Measurements from ENCODE around the gene DCAF7. TPM values are rescaled to one million over a fixed set of nuclear protein-coding genes. Genes with fewer than 3 reads are reported as not detected.

The DCAF7 gene
- total RNA-seq, 3 donors from 2014 or later, result 23.0 to 29.6 (median 27.2) TPM

GRCh38 chr17:63546308-63547082 lies 3.8 kb upstream of the DCAF7 start:
- DNase-seq (ENCODE audit: low spot score in 2 of 2), result no peak
- intact Hi-C loops (cut with DNase I; ENCODE audit: low total_unique reads), result no loop called here
- no peak for TF ChIP-seq POLR2A (IDR thresholded peaks at IDR 0.05)
- no peak for TF ChIP-seq CTCF (IDR thresholded peaks at IDR 0.05)
- TF ChIP-seq POLR2AphosphoS5 (IDR thresholded peaks at IDR 0.05), result no peak

GRCh38 chr17:63547083-63547523 lies 3.2 kb upstream of the DCAF7 start:
- no peak for TF ChIP-seq POLR2AphosphoS5 (IDR thresholded peaks at IDR 0.05)
- TF ChIP-seq POLR2A (IDR thresholded peaks at IDR 0.05), result no peak
- TF ChIP-seq CTCF (IDR thresholded peaks at IDR 0.05), result no peak
- no peaks in the 10 kb centered on the region for H3K27me3 ChIP-seq
- no peaks in the 10 kb centered on the region for H3K36me3 ChIP-seq
- no peaks in the 10 kb centered on the region for H3K9me3 ChIP-seq
- no peak overlapping the region for H3K27ac ChIP-seq
- H3K4me1 ChIP-seq, result peaks cover 0 to 2% of the 10 kb centered on the region in 2 donors
- H3K4me3 ChIP-seq, result no peak overlapping the region
- intact Hi-C loops (cut with DNase I; ENCODE audit: low total_unique reads), result no loop called here
- no peak for DNase-seq (ENCODE audit: low spot score in 2 of 2)

More at GRCh38 chr17:63546308-63547082, 3.8 kb upstream of the DCAF7 start:
- H3K27me3 ChIP-seq, result no peaks in the 10 kb centered on the region
- H3K27ac ChIP-seq, result no peak overlapping the region
- no peaks in the 10 kb centered on the region for H3K36me3 ChIP-seq
- H3K9me3 ChIP-seq, result no peaks in the 10 kb centered on the region
- no peak overlapping the region for H3K4me3 ChIP-seq
- H3K4me1 ChIP-seq, result no peaks in the 10 kb centered on the region

GRCh38 chr17:63549289-63549945 lies 860 bp upstream of the DCAF7 start:
- Histone ChIP-seq H3K9me3 (no peaks in the 10 kb centered on the region), H3K4me1 (peaks cover 0 to 10% of the 10 kb centered on the region in 2 donors), H3K4me3 (peak overlapping the region; percentile 92 to 95 (median 92)), H3K36me3 (no peaks in the 10 kb centered on the region), H3K27ac (peak overlapping the region; percentile 81 to 95), H3K27me3 (no peaks in the 10 kb centered on the region)
- no peak for DNase-seq (ENCODE audit: low spot score in 2 of 2)
- no peak for TF ChIP-seq CTCF (IDR thresholded peaks at IDR 0.05)
- TF ChIP-seq POLR2AphosphoS5 (IDR thresholded peaks at IDR 0.05), result no peak
- TF ChIP-seq POLR2A (IDR thresholded peaks at IDR 0.05), result no peak
- intact Hi-C loops (cut with DNase I; ENCODE audit: low total_unique reads), result no loop called here

GRCh38 chr17:63550817-63551639 lies 751 bp downstream of the DCAF7 start:
- DNase-seq (ENCODE audit: low spot score in 2 of 2), result peak in 1 of 2 donors; percentile 18
- intact Hi-C loops (cut with DNase I; ENCODE audit: low total_unique reads), result no loop called here
- Histone ChIP-seq H3K4me1 (peaks cover 0 to 10% of the 10 kb centered on the region in 2 donors), H3K36me3 (no peaks in the 10 kb centered on the region), H3K4me3 (peak overlapping the region; percentile 92 to 95 (median 92)), H3K27ac (peak overlapping the region; percentile 89 to 95), H3K27me3 (no peaks in the 10 kb centered on the region), H3K9me3 (no peaks in the 10 kb centered on the region)
- no peak for TF ChIP-seq POLR2AphosphoS5 (IDR thresholded peaks at IDR 0.05)
- no peak for TF ChIP-seq CTCF (IDR thresholded peaks at IDR 0.05)
- no peak for TF ChIP-seq POLR2A (IDR thresholded peaks at IDR 0.05)

All from breast epithelium (tissue), 4 donors.